BLaER1 (cell line): ENCODE measurements around the gene TGFB1I1.

Experiments used
- H3K27ac ChIP-seq: shearing (Covaris generic); formaldehyde crosslinking; 2 replicates; pipeline ENCODE4 v1.8.1; 2022
- H3K27me3 ChIP-seq: shearing (Covaris generic); formaldehyde crosslinking; 2 replicates; pipeline ENCODE4 v1.8.1; 2022
- H3K36me3 ChIP-seq: shearing (Covaris generic); formaldehyde crosslinking; 2 replicates; pipeline ENCODE4 v1.8.1; 2022
- H3K4me1 ChIP-seq: shearing (Covaris generic); formaldehyde crosslinking; 2 replicates; pipeline ENCODE4 v1.8.1; 2022
- H3K4me2 ChIP-seq: shearing (Covaris generic); formaldehyde crosslinking; 2 replicates; pipeline ENCODE4 v1.8.1; 2022
- H3K4me3 ChIP-seq: shearing (Covaris generic); formaldehyde crosslinking; 2 replicates; pipeline ENCODE4 v1.8.1; 2022
- H3K9ac ChIP-seq: shearing (Covaris generic); formaldehyde crosslinking; 2 replicates; pipeline ENCODE4 v1.8.1; 2022
- H3K9me3 ChIP-seq: shearing (Covaris generic); formaldehyde crosslinking; 2 replicates; pipeline ENCODE4 v1.8.1; 2022
- H4K20me1 ChIP-seq: shearing (Covaris generic); formaldehyde crosslinking; 2 replicates; pipeline ENCODE4 v1.8.1; 2022
- Cebpa-rat ChIP-seq: shearing (Covaris generic); IDR thresholded peaks from 2 replicates; pipeline ENCODE4 v1.8.1; 2022

The TGFB1I1 gene

GRCh38 chr16:31451681-31452351 is 20.1 kb upstream of the TGFB1I1 start:
- H3K4me1 ChIP-seq = peaks cover 36% of the 10 kb centered on the region
- no peaks in the 10 kb centered on the region for H3K27me3 ChIP-seq
- no peak overlapping the region for H3K9ac ChIP-seq
- H4K20me1 ChIP-seq = peaks cover 62% of the 10 kb centered on the region
- no peaks in the 10 kb centered on the region for H3K9me3 ChIP-seq
- H3K27ac ChIP-seq = no peak overlapping the region
- H3K36me3 ChIP-seq = peaks cover 13% of the 10 kb centered on the region; the same call in 1 of the 2 replicates
- H3K4me3 ChIP-seq = no peak overlapping the region
- TF ChIP-seq Cebpa-rat = no peak
- peak overlapping the region; percentile 49 for H3K4me2 ChIP-seq

GRCh38 chr16:31452631-31453106 is 19.3 kb upstream of the TGFB1I1 start:
- H3K4me1 ChIP-seq = peaks cover 44% of the 10 kb centered on the region
- H3K27ac ChIP-seq = no peak overlapping the region
- no peaks in the 10 kb centered on the region for H3K9me3 ChIP-seq
- TF ChIP-seq Cebpa-rat = no peak
- no peak overlapping the region for H3K4me3 ChIP-seq
- peaks cover 13% of the 10 kb centered on the region; the same call in 1 of the 2 replicates for H3K36me3 ChIP-seq
- H3K27me3 ChIP-seq = no peaks in the 10 kb centered on the region
- H3K4me2 ChIP-seq = no peak overlapping the region
- peaks cover 71% of the 10 kb centered on the region for H4K20me1 ChIP-seq
- no peak overlapping the region for H3K9ac ChIP-seq

- Histone ChIP-seq H3K4me3 (no peak overlapping the region), H4K20me1 (peaks cover 79% of the 10 kb centered on the region), H3K9ac (no peak overlapping the region), H3K27ac (0 out of 2 replicates have a peak overlapping the region, but pooled peaks have one; percentile 26), H3K4me1 (peaks cover 48% of the 10 kb centered on the region), H3K9me3 (no peaks in the 10 kb centered on the region), H3K4me2 (no peak overlapping the region), H3K27me3 (no peaks in the 10 kb centered on the region), H3K36me3 (peaks cover 13% of the 10 kb centered on the region; the same call in 1 of the 2 replicates)
- TF ChIP-seq Cebpa-rat = no peak
Observed at GRCh38 chr16:31453255-31454204, 18.4 kb upstream of the TGFB1I1 start.

GRCh38 chr16:31455601-31456314 is 16.2 kb upstream of the TGFB1I1 start:
- no peak for TF ChIP-seq Cebpa-rat

GRCh38 chr16:31456988-31457360 is 15.0 kb upstream of the TGFB1I1 start:
- H3K4me2 ChIP-seq = peak overlapping the region; percentile 97
- no peaks in the 10 kb centered on the region for H3K27me3 ChIP-seq
- H3K9me3 ChIP-seq = no peaks in the 10 kb centered on the region
- peak overlapping the region; percentile 82 for H3K4me3 ChIP-seq
- H3K9ac ChIP-seq = peak overlapping the region; percentile 22; the same call in 1 of the 2 replicates
- H3K4me1 ChIP-seq = peaks cover 62% of the 10 kb centered on the region
- no peak overlapping the region for H3K27ac ChIP-seq
- peaks cover 19% of the 10 kb centered on the region for H3K36me3 ChIP-seq
- peaks cover 64% of the 10 kb centered on the region for H4K20me1 ChIP-seq
- no peak for TF ChIP-seq Cebpa-rat

More at GRCh38 chr16:31455601-31456314, 16.2 kb upstream of the TGFB1I1 start:
- Histone ChIP-seq H3K4me3 (no peak overlapping the region), H3K4me2 (peak overlapping the region; percentile 97), H3K9ac (no peak overlapping the region), H4K20me1 (peaks cover 76% of the 10 kb centered on the region), H3K9me3 (no peaks in the 10 kb centered on the region), H3K4me1 (peaks cover 56% of the 10 kb centered on the region), H3K27ac (no peak overlapping the region), H3K36me3 (peaks cover 13% of the 10 kb centered on the region; the same call in 1 of the 2 replicates), H3K27me3 (no peaks in the 10 kb centered on the region)

GRCh38 chr16:31458073-31458843 is 13.7 kb upstream of the TGFB1I1 start:
- peak overlapping the region; percentile 99 for H3K27ac ChIP-seq
- H3K4me1 ChIP-seq = peaks cover 57% of the 10 kb centered on the region
- H3K4me3 ChIP-seq = peak overlapping the region; percentile 82

GRCh38 chr16:31458844-31459686 is 12.9 kb upstream of the TGFB1I1 start, which contains the start of gene ARMC5:
ARMC5 (plus strand) TSS chr16:31459501; CDS start chr16:31459525, 24 bp downstream.
- Histone ChIP-seq H3K4me3 (peak within 1 kb of the TSS; percentile 82), H3K27ac (peak within 1 kb of the TSS; percentile 99), H3K36me3 (peaks cover 36% of the 10 kb centered on the region), H3K9me3 (no peaks in the 10 kb centered on the region), H3K4me1 (peaks cover 65% of the 10 kb centered on the region), H3K27me3 (no peaks in the 10 kb centered on the region), H4K20me1 (peaks cover 44% of the 10 kb centered on the region), H3K4me2 (peak within 1 kb of the TSS; percentile 97), H3K9ac (peak within 1 kb of the TSS; percentile 97)
- 0 out of 2 replicates have a peak, but pooled peaks have one; percentile 8 for TF ChIP-seq Cebpa-rat

More at GRCh38 chr16:31458073-31458843, 13.7 kb upstream of the TGFB1I1 start:
- H3K9ac ChIP-seq = peak overlapping the region; percentile 97
- no peaks in the 10 kb centered on the region for H3K9me3 ChIP-seq
- TF ChIP-seq Cebpa-rat = no peak
- H3K27me3 ChIP-seq = no peaks in the 10 kb centered on the region
- peak overlapping the region; percentile 97 for H3K4me2 ChIP-seq
- H4K20me1 ChIP-seq = peaks cover 52% of the 10 kb centered on the region
- H3K36me3 ChIP-seq = peaks cover 31% of the 10 kb centered on the region
